Prostate gland (tissue), 2 donors: ENCODE measurements around the gene ABCC6.

Experiments
- POLR2A ChIP-seq: fragments of 450-650 bp; IDR thresholded peaks from one replicate; pipeline ENCODE4 v1.6.1; 2016; ENCODE audit warnings: antibody characterized with exemption, mild to moderate bottlenecking
- TF ChIP-seq, protein P1 (sequence below), 4 experiments: fragments of 200-600 bp in 2 of 4; fragments of 450-650 bp in 2 of 4; sonication (generic) in 2 of 4; IDR thresholded peaks; 1 replicate in 3 of 4; 2 replicates in 1 of 4; pipeline ENCODE4 v1.5.1; 2016 to 2019; ENCODE audit warnings: antibody characterized with exemption in 4 of 4, mild to moderate bottlenecking in 2 of 4, moderate library complexity in 2 of 4

DNA sequence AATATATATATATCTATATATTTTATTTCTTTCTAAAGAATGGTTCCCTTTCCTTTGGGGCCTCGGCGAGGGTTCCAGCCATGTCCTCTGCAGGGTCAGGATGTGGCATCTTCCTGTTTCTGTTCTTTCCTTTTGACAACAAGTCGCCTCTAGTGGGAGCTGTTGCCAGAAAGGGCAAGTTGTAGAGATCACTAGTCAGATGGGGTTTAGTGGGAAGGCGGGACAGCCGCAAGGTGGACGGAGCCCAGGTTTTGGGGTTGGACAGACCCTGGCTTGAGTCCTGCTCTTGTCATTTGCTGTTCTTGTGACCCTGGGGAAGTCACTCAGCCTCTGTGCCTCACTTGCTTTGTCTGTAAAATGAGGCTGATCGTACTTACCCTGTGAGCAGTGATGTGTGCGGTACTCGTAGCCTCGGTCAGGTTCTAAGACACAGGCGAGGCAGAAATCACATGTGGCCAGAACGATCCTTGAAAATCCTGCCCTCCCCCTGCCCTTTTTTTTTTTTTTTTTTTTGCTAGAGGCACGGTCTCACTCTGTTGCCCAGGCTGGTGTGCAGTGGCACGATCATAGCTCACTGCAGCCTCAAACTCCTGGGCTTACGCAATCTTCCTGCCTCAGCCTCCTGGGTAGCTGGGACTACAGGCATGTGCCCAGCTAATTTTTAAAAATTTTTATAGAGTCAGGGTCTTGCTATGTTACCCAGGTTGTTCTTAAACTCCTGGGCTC lies 80.1 kb downstream of the ABCC6 start:
- TF ChIP-seq, protein P1, sequence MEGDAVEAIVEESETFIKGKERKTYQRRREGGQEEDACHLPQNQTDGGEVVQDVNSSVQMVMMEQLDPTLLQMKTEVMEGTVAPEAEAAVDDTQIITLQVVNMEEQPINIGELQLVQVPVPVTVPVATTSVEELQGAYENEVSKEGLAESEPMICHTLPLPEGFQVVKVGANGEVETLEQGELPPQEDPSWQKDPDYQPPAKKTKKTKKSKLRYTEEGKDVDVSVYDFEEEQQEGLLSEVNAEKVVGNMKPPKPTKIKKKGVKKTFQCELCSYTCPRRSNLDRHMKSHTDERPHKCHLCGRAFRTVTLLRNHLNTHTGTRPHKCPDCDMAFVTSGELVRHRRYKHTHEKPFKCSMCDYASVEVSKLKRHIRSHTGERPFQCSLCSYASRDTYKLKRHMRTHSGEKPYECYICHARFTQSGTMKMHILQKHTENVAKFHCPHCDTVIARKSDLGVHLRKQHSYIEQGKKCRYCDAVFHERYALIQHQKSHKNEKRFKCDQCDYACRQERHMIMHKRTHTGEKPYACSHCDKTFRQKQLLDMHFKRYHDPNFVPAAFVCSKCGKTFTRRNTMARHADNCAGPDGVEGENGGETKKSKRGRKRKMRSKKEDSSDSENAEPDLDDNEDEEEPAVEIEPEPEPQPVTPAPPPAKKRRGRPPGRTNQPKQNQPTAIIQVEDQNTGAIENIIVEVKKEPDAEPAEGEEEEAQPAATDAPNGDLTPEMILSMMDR (IDR thresholded peaks at IDR 0.05), result no peak
- no peak for TF ChIP-seq POLR2A
